Panc1 (cell line): ENCODE results near the gene CD28. TPM values are rescaled to one million over a fixed set of nuclear protein-coding genes. Genes with fewer than 3 reads are reported as not detected.

ENCODE experiments used
- ATAC-seq: fragments of 200-7000 bp; cut with Tn5 transposase; 2 replicates; pipeline ENCODE4 v1.9.1; 2020; ENCODE audit warnings: mild to moderate bottlenecking, moderate library complexity
- BruUV-seq: library from RNA; stranded (reverse); fragments of 400-500 nt; replicated peaks from 2 replicates; lab custom pipeline; 2021; lab: Mats Ljungman, UMichigan
- CTCF ChIA-PET: fragments of 300-600 bp; sonication (Branson Sonifier 250); formaldehyde crosslinking; loops from one replicate; lab custom pipeline; 2022; ENCODE audit warnings: antibody characterized with exemption; lab: Charles Lee
- POLR2A ChIA-PET: fragments of 300-600 bp; sonication (Branson Sonifier 250); formaldehyde crosslinking; loops from one replicate; lab custom pipeline; 2022; ENCODE audit warnings: antibody characterized with exemption; lab: Charles Lee
- DNase-seq: peaks from one replicate; pipeline ENCODE4 v3.0.0-alpha.2; 2010; ENCODE audit warnings: low read depth, low spot score
- H3K27ac ChIP-seq: 2 replicates; pipeline ENCODE4 v1.5.1; 2011; ENCODE audit warnings: mild to moderate bottlenecking, low read length, inconsistent platforms
- H3K27me3 ChIP-seq: fragments of 200-500 bp; sonication (Bioruptor generic); 2 replicates; pipeline ENCODE4 v1.6.0; 2014; ENCODE audit warnings: low read length, inconsistent platforms; ENCODE audit not compliant: control insufficient read depth, insufficient read depth
- H3K36me3 ChIP-seq: fragments of 200-500 bp; sonication (Bioruptor generic); 2 replicates; pipeline ENCODE4 v1.5.1; 2014; ENCODE audit warnings: inconsistent platforms, mild to moderate bottlenecking, low read length, moderate library complexity; ENCODE audit not compliant: control insufficient read depth, insufficient read depth
- H3K4me1 ChIP-seq: 2 replicates; pipeline ENCODE4 v1.5.1; 2011; ENCODE audit warnings: inconsistent platforms, mild to moderate bottlenecking, low read length, moderate library complexity; ENCODE audit not compliant: control insufficient read depth, insufficient read depth
- H3K4me3 ChIP-seq, 2 experiments: 2 replicates each; pipeline ENCODE4 v1.5.1; 2011 to 2012; ENCODE audit warnings: low read depth in 2 of 2, low read length in 2 of 2, mild to moderate bottlenecking in 2 of 2, inconsistent platforms in 1 of 2, moderate library complexity in 1 of 2
- H3K9me3 ChIP-seq: fragments of 200-500 bp; sonication (Bioruptor generic); 2 replicates; pipeline ENCODE4 v1.5.1; 2014; ENCODE audit warnings: low read depth, mild to moderate bottlenecking, inconsistent platforms, low read length, moderate library complexity; ENCODE audit not compliant: control insufficient read depth, insufficient read depth
- CTCF ChIP-seq: fragments of 450-650 bp; IDR thresholded peaks from 2 replicates; pipeline ENCODE4 v1.5.1; 2017; ENCODE audit warnings: mild to moderate bottlenecking
- POLR2AphosphoS5 ChIP-seq: IDR thresholded peaks from 2 replicates; pipeline ENCODE4 v1.6.1; 2012; ENCODE audit warnings: mild to moderate bottlenecking, low read depth, low read length, moderate library complexity
- SIN3A ChIP-seq: IDR thresholded peaks from 2 replicates; pipeline ENCODE4 v1.6.1; 2012; ENCODE audit warnings: low read depth, mild to moderate bottlenecking, low read length, moderate library complexity, borderline replicate concordance; ENCODE audit not compliant: insufficient read depth
- TCF7L2 ChIP-seq: IDR thresholded peaks from 2 replicates; pipeline ENCODE4 v1.6.1; 2011; ENCODE audit warnings: mild to moderate bottlenecking, low read depth, low read length, inconsistent platforms
- in situ Hi-C: cut with HindIII; loops from 2 replicates; pipeline ENCODE4 v1.10.0; 2016; ENCODE audit warnings: low sequenced_read_pairs, low pct_unique_long_range_greater_than_20kb
- intact Hi-C: fragments of 100-400 bp; cut with micrococcal nuclease; formaldehyde crosslinking; loops from one replicate; pipeline ENCODE4 v1.10.0; 2022; ENCODE audit not compliant: unreplicated experiment
- total RNA-seq: library from RNA; stranded (reverse); gene quantifications from one replicate; pipeline ENCODE4 v1.2.1, GENCODE V29; 2021; ENCODE audit not compliant: unreplicated experiment
- TF ChIP-seq, protein P1 (sequence below), 2 experiments: IDR thresholded peaks; 2 replicates each; pipeline ENCODE4 v1.6.1; 2011 to 2012; ENCODE audit warnings: low read depth in 2 of 2, control low read depth in 1 of 2, low read length in 1 of 2, mild to moderate bottlenecking in 1 of 2, moderate library complexity in 1 of 2; ENCODE audit not compliant: insufficient read depth in 1 of 2

The CD28 gene
- total RNA-seq, 1 experiment from 2014 or later: 0.21 TPM

- ChIA-PET CTCF (interaction anchor here (0.6 kb wide), 1 partner anchor 10 kb away, joined by 5 read pairs; no protein-coding TSS in a partner anchor), POLR2A (no interaction called here)
- no TSS peak for BruUV-seq
- Histone ChIP-seq H3K4me1 (no peaks in the 10 kb centered on the region), H3K36me3 (no peaks in the 10 kb centered on the region), H3K9me3 (no peaks in the 10 kb centered on the region), H3K27ac (no peak overlapping the region), H3K4me3 (no peak overlapping the region), H3K27me3 (no peaks in the 10 kb centered on the region; the same call in 1 of the 2 replicates)
- in situ Hi-C loops: no loop called here
- intact Hi-C loops: no loop called here
- ATAC-seq (no peak), DNase-seq (no peak)
- TF ChIP-seq POLR2AphosphoS5 (no peak), TCF7L2 (no peak), CTCF (no peak), SIN3A (no peak)
- TF ChIP-seq, protein P1, sequence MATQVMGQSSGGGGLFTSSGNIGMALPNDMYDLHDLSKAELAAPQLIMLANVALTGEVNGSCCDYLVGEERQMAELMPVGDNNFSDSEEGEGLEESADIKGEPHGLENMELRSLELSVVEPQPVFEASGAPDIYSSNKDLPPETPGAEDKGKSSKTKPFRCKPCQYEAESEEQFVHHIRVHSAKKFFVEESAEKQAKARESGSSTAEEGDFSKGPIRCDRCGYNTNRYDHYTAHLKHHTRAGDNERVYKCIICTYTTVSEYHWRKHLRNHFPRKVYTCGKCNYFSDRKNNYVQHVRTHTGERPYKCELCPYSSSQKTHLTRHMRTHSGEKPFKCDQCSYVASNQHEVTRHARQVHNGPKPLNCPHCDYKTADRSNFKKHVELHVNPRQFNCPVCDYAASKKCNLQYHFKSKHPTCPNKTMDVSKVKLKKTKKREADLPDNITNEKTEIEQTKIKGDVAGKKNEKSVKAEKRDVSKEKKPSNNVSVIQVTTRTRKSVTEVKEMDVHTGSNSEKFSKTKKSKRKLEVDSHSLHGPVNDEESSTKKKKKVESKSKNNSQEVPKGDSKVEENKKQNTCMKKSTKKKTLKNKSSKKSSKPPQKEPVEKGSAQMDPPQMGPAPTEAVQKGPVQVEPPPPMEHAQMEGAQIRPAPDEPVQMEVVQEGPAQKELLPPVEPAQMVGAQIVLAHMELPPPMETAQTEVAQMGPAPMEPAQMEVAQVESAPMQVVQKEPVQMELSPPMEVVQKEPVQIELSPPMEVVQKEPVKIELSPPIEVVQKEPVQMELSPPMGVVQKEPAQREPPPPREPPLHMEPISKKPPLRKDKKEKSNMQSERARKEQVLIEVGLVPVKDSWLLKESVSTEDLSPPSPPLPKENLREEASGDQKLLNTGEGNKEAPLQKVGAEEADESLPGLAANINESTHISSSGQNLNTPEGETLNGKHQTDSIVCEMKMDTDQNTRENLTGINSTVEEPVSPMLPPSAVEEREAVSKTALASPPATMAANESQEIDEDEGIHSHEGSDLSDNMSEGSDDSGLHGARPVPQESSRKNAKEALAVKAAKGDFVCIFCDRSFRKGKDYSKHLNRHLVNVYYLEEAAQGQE (IDR thresholded peaks at IDR 0.05; ENCODE audit: insufficient read depth in 1 of 2, low read depth in 2 of 2, low read length in 1 of 2): no peak
Observed at GRCh38 chr2:203732092-203732952, 25.9 kb downstream of the CD28 start.

GRCh38 chr2:203732953-203733510 is 26.6 kb downstream of the CD28 start:
- H3K27ac ChIP-seq: no peak overlapping the region
- in situ Hi-C loops: no loop called here
- H3K27me3 ChIP-seq: no peaks in the 10 kb centered on the region; the same call in 1 of the 2 replicates
- no TSS peak for BruUV-seq
- DNase-seq: no peak
- H3K4me1 ChIP-seq: no peaks in the 10 kb centered on the region
- ATAC-seq: no peak
- intact Hi-C loops: no loop called here
- no peaks in the 10 kb centered on the region for H3K36me3 ChIP-seq
- CTCF ChIA-PET: interaction anchor here (0.6 kb wide), 1 partner anchor 10 kb away, joined by 5 read pairs; no protein-coding TSS in a partner anchor
- POLR2A ChIA-PET: no interaction called here
- H3K4me3 ChIP-seq: no peak overlapping the region
- H3K9me3 ChIP-seq: no peaks in the 10 kb centered on the region
- TF ChIP-seq, protein P1 (IDR thresholded peaks at IDR 0.05; ENCODE audit: insufficient read depth in 1 of 2, low read depth in 2 of 2, low read length in 1 of 2): no peak
- TF ChIP-seq POLR2AphosphoS5: no peak
- no peak for TF ChIP-seq TCF7L2
- TF ChIP-seq CTCF: no peak
- TF ChIP-seq SIN3A: no peak
